H1 (cell line): ENCODE results near the gene RPS25. TPM values are rescaled to one million over a fixed set of nuclear protein-coding genes. Genes with fewer than 3 reads are reported as not detected.

ENCODE experiments used
- CTCF ChIA-PET: fragments of 300-600 bp; sonication (Branson Sonifier 250); formaldehyde crosslinking; loops from one replicate; lab custom pipeline; 2021; ENCODE audit not compliant: partially characterized antibody; lab: Charles Lee
- POLR2A ChIA-PET: fragments of 300-600 bp; sonication (Branson Sonifier 250); formaldehyde crosslinking; loops from one replicate; lab custom pipeline; 2021; ENCODE audit warnings: inconsistent platforms; ENCODE audit not compliant: partially characterized antibody; lab: Charles Lee
- DNase-seq, 2 experiments: peaks; one replicate each; pipeline versions ENCODE4 v3.0.0 to v3.0.0-alpha.2; 2010 to 2022; ENCODE audit warnings: low spot score in 2 of 2, low read depth in 1 of 2, mixed read lengths in 1 of 2
- FAIRE-seq: peaks from 2 replicates; lab custom pipeline; 2011; peaks lifted over from hg19 to GRCh38; lab: Jason Lieb, UNC
- H2AFZ ChIP-seq: 2 replicates; pipeline ENCODE4 v1.8.1; 2012; ENCODE audit warnings: low read length, inconsistent platforms
- H2AK5ac ChIP-seq: 2 replicates; pipeline ENCODE4 v1.6.1; 2013; ENCODE audit warnings: low read depth, low read length
- H2BK120ac ChIP-seq: replicated peaks from 2 replicates; pipeline ENCODE3; 2013; ENCODE audit warnings: low read depth, low read length, inconsistent platforms
- H2BK12ac ChIP-seq: 2 replicates; pipeline ENCODE4 v1.6.1; 2013; ENCODE audit warnings: low read depth, low read length
- H2BK15ac ChIP-seq: 2 replicates; pipeline ENCODE4 v1.6.1; 2013; ENCODE audit warnings: low read length
- H2BK20ac ChIP-seq: 2 replicates; pipeline ENCODE4 v1.6.1; 2013; ENCODE audit warnings: low read length
- H2BK5ac ChIP-seq: 2 replicates; pipeline ENCODE4 v1.6.1; 2013; ENCODE audit warnings: low read depth, low read length
- H3K14ac ChIP-seq: 2 replicates; pipeline ENCODE4 v1.6.1; 2013; ENCODE audit warnings: inconsistent platforms; ENCODE audit not compliant: insufficient read length
- H3K18ac ChIP-seq: 2 replicates; pipeline ENCODE4 v1.6.1; 2013; ENCODE audit warnings: low read length; ENCODE audit errors: extremely low read depth
- H3K23ac ChIP-seq: 2 replicates; pipeline ENCODE4 v1.6.1; 2013; ENCODE audit warnings: inconsistent platforms; ENCODE audit not compliant: insufficient read length
- H3K23me2 ChIP-seq: 2 replicates; pipeline ENCODE4 v1.6.1; 2013; ENCODE audit warnings: low read depth, low read length
- H3K27ac ChIP-seq: 2 replicates; pipeline ENCODE4 v1.6.1; 2011; ENCODE audit warnings: low read depth, low read length, inconsistent platforms
- H3K27me3 ChIP-seq, 4 experiments: replicated peaks in 1 of 4; 1 replicate in 1 of 4; 2 replicates in 3 of 4; pipeline versions ENCODE4 v1.6.1 to v1.8.1; 2011 to 2013; ENCODE audit warnings: low read length in 3 of 4, mild to moderate bottlenecking in 3 of 4, inconsistent platforms in 2 of 4, mixed read lengths in 2 of 4, moderate library complexity in 1 of 4; ENCODE audit not compliant: control insufficient read depth in 3 of 4, insufficient read depth in 3 of 4; ENCODE audit errors: extremely low read depth in 1 of 4
- H3K36me3 ChIP-seq, 4 experiments: 2 replicates each; pipeline versions ENCODE4 v1.6.1 to v1.8.1; 2011 to 2013; ENCODE audit warnings: mild to moderate bottlenecking in 4 of 4, low read length in 3 of 4, moderate library complexity in 2 of 4, control low read depth in 1 of 4, inconsistent platforms in 1 of 4; ENCODE audit not compliant: insufficient read depth in 4 of 4, control insufficient read depth in 2 of 4
- H3K4ac ChIP-seq: replicated peaks from 2 replicates; pipeline ENCODE3; 2013; ENCODE audit warnings: low read length, low read depth, mixed read lengths, inconsistent platforms; ENCODE audit not compliant: insufficient read length
- H3K4me1 ChIP-seq, 4 experiments: replicated peaks in 1 of 4; 1 replicate in 1 of 4; 2 replicates in 3 of 4; pipeline versions ENCODE4 v1.6.1 to v1.8.1; 2011 to 2013; ENCODE audit warnings: low read length in 3 of 4, inconsistent platforms in 2 of 4, mixed read lengths in 1 of 4; ENCODE audit not compliant: insufficient read depth in 4 of 4, control insufficient read depth in 3 of 4
- H3K4me2 ChIP-seq, 2 experiments: 2 replicates each; pipeline versions ENCODE4 v1.6.1 to v1.8.1; 2011 to 2013; ENCODE audit warnings: low read depth in 2 of 2, low read length in 2 of 2, control low read depth in 1 of 2, inconsistent platforms in 1 of 2, mild to moderate bottlenecking in 1 of 2; ENCODE audit not compliant: insufficient read depth in 1 of 2
- H3K4me3 ChIP-seq, 4 experiments: fragments of 200-600, 300-600 bp in 1 of 4; sonication (generic), shearing (Covaris generic), sonication (Bioruptor Twin) in 1 of 4; 2 replicates each; pipeline versions ENCODE4 v1.5.1 to v1.8.1; 2011 to 2016; ENCODE audit warnings: low read length in 4 of 4, low read depth in 3 of 4, control low read depth in 2 of 4, inconsistent platforms in 2 of 4, mild to moderate bottlenecking in 2 of 4, mixed read lengths in 1 of 4, moderate library complexity in 1 of 4; ENCODE audit not compliant: insufficient read depth in 2 of 4; ENCODE audit errors: extremely low read depth in 1 of 4
- H3K56ac ChIP-seq: replicated peaks from 2 replicates; pipeline ENCODE3; 2013; ENCODE audit warnings: low read depth, mild to moderate bottlenecking, mixed read lengths, low read length, inconsistent platforms; ENCODE audit not compliant: insufficient read length
- H3K79me1 ChIP-seq: 2 replicates; pipeline ENCODE4 v1.6.1; 2013; ENCODE audit warnings: low read depth, low read length, control low read depth
- H3K79me2 ChIP-seq, 2 experiments: 2 replicates each; pipeline versions ENCODE4 v1.6.1 to v1.8.1; 2012 to 2013; ENCODE audit warnings: low read length in 2 of 2, mild to moderate bottlenecking in 2 of 2, inconsistent platforms in 1 of 2; ENCODE audit not compliant: insufficient read depth in 2 of 2, control insufficient read depth in 1 of 2
- H3K9ac ChIP-seq, 4 experiments: replicated peaks in 1 of 4; 1 replicate in 1 of 4; 2 replicates in 3 of 4; pipeline versions ENCODE4 v1.6.1 to v1.8.1; 2011 to 2013; ENCODE audit warnings: low read depth in 3 of 4, low read length in 3 of 4, control low read depth in 2 of 4, mild to moderate bottlenecking in 2 of 4, moderate library complexity in 2 of 4, inconsistent platforms in 1 of 4; ENCODE audit errors: extremely low read depth in 1 of 4
- H3K9me3 ChIP-seq, 2 experiments: 2 replicates each; pipeline versions ENCODE4 v1.6.1 to v1.8.1; 2012 to 2013; ENCODE audit warnings: mild to moderate bottlenecking in 2 of 2, moderate library complexity in 2 of 2, control low read depth in 1 of 2, inconsistent platforms in 1 of 2, low read depth in 1 of 2, low read length in 1 of 2, mixed read lengths in 1 of 2; ENCODE audit not compliant: insufficient read depth in 2 of 2
- H4K20me1 ChIP-seq, 2 experiments: replicated peaks in 1 of 2; 2 replicates each; pipeline versions ENCODE3 to v1.8.1; 2011 to 2013; ENCODE audit warnings: inconsistent platforms in 2 of 2, low read length in 2 of 2, mild to moderate bottlenecking in 1 of 2; ENCODE audit not compliant: insufficient read depth in 2 of 2, control insufficient read depth in 1 of 2
- H4K5ac ChIP-seq: 2 replicates; pipeline ENCODE4 v1.6.1; 2013; ENCODE audit warnings: low read length, low read depth, mixed read lengths, inconsistent platforms; ENCODE audit not compliant: insufficient read length
- H4K8ac ChIP-seq: 2 replicates; pipeline ENCODE4 v1.8.0; 2013; ENCODE audit warnings: mild to moderate bottlenecking, moderate library complexity, low read length, inconsistent platforms; ENCODE audit not compliant: insufficient read depth; ENCODE audit errors: extremely low read depth
- H4K91ac ChIP-seq: replicated peaks from 2 replicates; pipeline ENCODE3; 2013; ENCODE audit warnings: low read length, mixed read lengths, inconsistent platforms; ENCODE audit not compliant: insufficient read length
- CTBP2 ChIP-seq: IDR thresholded peaks from 2 replicates; pipeline ENCODE4 v1.7.0; 2011; ENCODE audit warnings: borderline replicate concordance, mild to moderate bottlenecking, moderate library complexity, mixed read lengths, low read length; ENCODE audit not compliant: insufficient read depth, insufficient read length
- EZH2 ChIP-seq: fragments of 200-600 bp; sonication (generic); IDR thresholded peaks from 2 replicates; pipeline ENCODE4 v1.7.1; 2012; ENCODE audit warnings: low read depth, mild to moderate bottlenecking, moderate library complexity, low read length, inconsistent platforms; ENCODE audit not compliant: severe bottlenecking
- NANOG ChIP-seq: IDR thresholded peaks from 2 replicates; pipeline ENCODE4 v1.6.1; 2011; ENCODE audit warnings: low read length, low read depth, mild to moderate bottlenecking, inconsistent platforms; ENCODE audit not compliant: insufficient read depth, poor library complexity, severe bottlenecking
- SAP30 ChIP-seq: fragments of 300-600 bp; sonication (generic); IDR thresholded peaks from 2 replicates; pipeline ENCODE4 v1.7.1; 2012; ENCODE audit warnings: low read length, moderate library complexity, mild to moderate bottlenecking, inconsistent platforms; ENCODE audit not compliant: insufficient read depth, insufficient replicate concordance
- SP1 ChIP-seq: IDR thresholded peaks from 2 replicates; pipeline ENCODE4 v1.6.1; 2011; ENCODE audit warnings: low read depth, low read length
- SP4 ChIP-seq: IDR thresholded peaks from 2 replicates; pipeline ENCODE4 v1.6.1; 2012; ENCODE audit warnings: low read length, inconsistent platforms
- TAF7 ChIP-seq: optimal IDR thresholded peaks from 2 replicates; pipeline ENCODE3; 2011; ENCODE audit warnings: low read depth, mild to moderate bottlenecking, inconsistent platforms, low read length, moderate library complexity, borderline replicate concordance
- WGBS, 2 experiments: shearing (Covaris generic) in 1 of 2; methylation state at CpG; one replicate each; pipeline versions ENCODE4 v1.1.6 to v1.1.7; 2013 to 2015; ENCODE audit warnings: low lambda C conversion rate in 2 of 2, mixed read lengths in 2 of 2, inconsistent platforms in 1 of 2, low coverage in 1 of 2, missing lambda C conversion rate in 1 of 2; ENCODE audit not compliant: insufficient replicate concordance in 2 of 2, insufficient coverage in 1 of 2, insufficient read length in 1 of 2; ENCODE audit errors: extremely low coverage in 1 of 2, missing lambda C conversion rate in 1 of 2; 5-methylcytosine and 5-hydroxymethylcytosine counted together
- polyA plus RNA-seq, 7 experiments: library from polyadenylated mRNA; depleted of rRNA in 3 of 7; stranded (reverse) in 5 of 7; unstranded in 2 of 7; fragments of >200 nt in 5 of 7; fragments of 200-250 nt in 2 of 7; gene quantifications; 1 replicate in 5 of 7; 2 replicates in 1 of 7; 4 replicates in 1 of 7; pipeline versions ENCODE4 v1.2.1 to v1.2.3, GENCODE V29; 2011 to 2013; ENCODE audit warnings: missing spikeins in 2 of 7, mixed read lengths in 2 of 7
- total RNA-seq: library from RNA; stranded (reverse); fragmentation: NEBNext Ultra II Directional; extraction: Animal tissue kit (Norgen Biotek cat#: 25700); gene quantifications from 2 replicates; pipeline ENCODE4 v1.2.1, GENCODE V29; 2021
- TF ChIP-seq, protein P1 (sequence below): IDR thresholded peaks from 2 replicates; pipeline ENCODE4 v1.6.1; 2011; ENCODE audit warnings: low read length, improper control_type of control experiment

RPS25 gene
- total and polyA plus RNA-seq, 2 of the 8 experiments (the other 6 are each of a cell fraction or from before 2014, with no cell fraction given) = 1,525 to 1,643 TPM

DNA sequence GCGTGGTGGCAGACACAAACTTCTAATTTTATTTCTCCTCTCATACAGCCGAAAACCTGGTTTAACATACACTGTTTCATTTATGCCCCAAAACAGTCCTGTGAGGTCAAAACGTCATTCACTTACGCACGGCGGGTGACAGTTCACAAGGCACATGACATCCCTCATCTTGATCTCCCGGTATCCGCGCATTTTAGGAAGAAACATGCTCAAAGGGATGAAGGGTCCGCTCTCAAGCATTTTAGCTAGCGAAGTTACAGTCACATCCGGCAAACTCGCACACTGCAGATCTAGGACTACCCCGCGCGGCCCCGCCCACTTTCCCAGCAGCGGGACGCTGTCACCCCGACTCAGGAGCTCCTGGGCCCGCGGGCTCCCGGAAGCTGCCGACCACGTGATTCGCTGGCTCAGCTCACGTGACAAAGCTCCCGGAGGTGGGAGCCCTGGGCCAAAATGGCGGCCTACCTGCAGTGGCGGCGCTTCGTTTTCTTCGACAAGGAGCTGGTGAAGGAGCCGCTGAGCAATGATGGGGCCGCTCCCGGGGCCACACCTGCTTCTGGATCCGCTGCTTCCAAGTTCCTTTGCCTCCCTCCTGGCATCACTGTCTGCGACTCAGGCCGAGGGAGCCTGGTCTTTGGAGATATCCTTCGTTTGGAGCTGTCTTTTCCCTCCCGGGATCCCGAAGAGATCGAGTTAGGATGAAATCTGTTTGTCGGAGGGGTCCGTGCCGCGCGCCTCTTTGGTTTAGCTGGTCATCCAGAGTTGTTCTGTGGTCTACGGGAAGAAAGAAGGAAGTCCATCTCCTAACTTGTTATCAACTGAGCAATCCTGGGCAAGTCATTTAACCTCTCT lies 49.5 kb upstream of the RPS25 start, which contains the start of gene VPS11:
Gene VPS11 (plus strand): TSS at position 448 of the 852 bp plus-strand sequence. CDS start 6 bp downstream, at position 454.
- Histone ChIP-seq H4K5ac (no peak within 1 kb of the TSS), H3K4ac (no peak within 1 kb of the TSS), H2BK20ac (no peak within 1 kb of the TSS), H2BK120ac (no peak within 1 kb of the TSS), H2BK15ac (no peak within 1 kb of the TSS), H3K23ac (no peak within 1 kb of the TSS), H3K4me2 (peak within 1 kb of the TSS; percentile 82 to 89), H4K20me1 (no peaks in the 10 kb centered on the region), H3K56ac (no peak within 1 kb of the TSS), H3K4me1 (no peaks in the 10 kb centered on the region; a peak in 1 of 7 replicates), H2BK5ac (no peak within 1 kb of the TSS), H2AK5ac (no peak within 1 kb of the TSS), H3K79me2 (peaks cover 0 to 13% of the 10 kb centered on the region in 2 experiments; a peak in 2 of 4 replicates), H3K79me1 (no peaks in the 10 kb centered on the region; the same call in 1 of the 2 replicates), H3K27me3 (no peaks in the 10 kb centered on the region), H3K18ac (no peak within 1 kb of the TSS), H3K9ac (peak within 1 kb of the TSS; percentile 81 to 96 (median 90)), H3K9me3 (no peaks in the 10 kb centered on the region), H4K91ac (no peak within 1 kb of the TSS), H3K4me3 (peak within 1 kb of the TSS; percentile 82 to 100 (median 98)), H3K14ac (no peak within 1 kb of the TSS), H3K27ac (peak within 1 kb of the TSS; percentile 82), H2BK12ac (no peak within 1 kb of the TSS), H4K8ac (peak within 1 kb of the TSS; percentile 99; the same call in 1 of the 2 replicates), H3K23me2 (no peaks in the 10 kb centered on the region; the same call in 1 of the 2 replicates), H2AFZ (peak within 1 kb of the TSS; percentile 97), H3K36me3 (peaks cover 7 to 18% (median 14%) of the 10 kb centered on the region in 4 experiments; a peak in 6 of 8 replicates)
- ChIA-PET CTCF (interaction anchor here (0.5 to 2.2 kb wide), 9 partner anchors 11 to 275 kb away, joined by 3 to 8 read pairs (median 3); partner anchors contain the start of gene HYOU1), POLR2A (interaction anchor here (0.8 to 3.2 kb wide), 23 partner anchors 8 to 249 kb away, joined by 3 to 24 read pairs (median 4); partner anchors contain the start of genes C2CD2L, CENATAC, HMBS and HYOU1)
- WGBS, 2 experiments = 2% methylated on average over 47 of the region's 49 CpGs; no CpG with 5 or more reads in 1 of the 2 experiments
- no peak for FAIRE-seq
- peak; percentile 87 to 96 for DNase-seq
- TF ChIP-seq SP1 (peak; percentile 60; the same call in 1 of the 2 replicates), NANOG (no peak), SAP30 (peak; percentile 97), EZH2 (no peak), CTBP2 (peak; percentile 56), TAF7 (peak; percentile 77), SP4 (peak; percentile 98)
- TF ChIP-seq, protein P1, sequence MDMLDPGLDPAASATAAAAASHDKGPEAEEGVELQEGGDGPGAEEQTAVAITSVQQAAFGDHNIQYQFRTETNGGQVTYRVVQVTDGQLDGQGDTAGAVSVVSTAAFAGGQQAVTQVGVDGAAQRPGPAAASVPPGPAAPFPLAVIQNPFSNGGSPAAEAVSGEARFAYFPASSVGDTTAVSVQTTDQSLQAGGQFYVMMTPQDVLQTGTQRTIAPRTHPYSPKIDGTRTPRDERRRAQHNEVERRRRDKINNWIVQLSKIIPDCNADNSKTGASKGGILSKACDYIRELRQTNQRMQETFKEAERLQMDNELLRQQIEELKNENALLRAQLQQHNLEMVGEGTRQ = peak; percentile 99
